Body of pancreas (tissue), 4 donors: ENCODE data around the gene FBXL4. TPM values are rescaled to one million over a fixed set of nuclear protein-coding genes. Genes with fewer than 3 reads are reported as not detected.
"Not testable (repeated sequence)": the region's sequence is repeated elsewhere in the genome, so short reads cannot be mapped to it uniquely, and the experiment has no call there.

Source experiments
- ATAC-seq: fragments of 150-250 bp; one replicate; pipeline ENCODE4 v1.9.1; 2016
- DNase-seq, 4 donors: peaks; one replicate each; pipeline ENCODE4 v3.0.0-alpha.2; 2019
- H3K27ac ChIP-seq, 4 donors: fragments of 200-600 bp; sonication (generic); 1 replicate in 3 of 4; 2 replicates in 1 of 4; pipeline versions ENCODE4 v1.5.1 to v1.6.1; 2016 to 2019; ENCODE audit warnings: mild to moderate bottlenecking in 1 of 4, mixed read lengths in 1 of 4, moderate library complexity in 1 of 4
- H3K27me3 ChIP-seq, 2 donors: fragments of 200-600 bp; sonication (generic); one replicate each; pipeline ENCODE4 v1.6.0; 2016; ENCODE audit warnings: mild to moderate bottlenecking in 1 of 2
- H3K36me3 ChIP-seq, 2 donors: fragments of 200-600 bp; sonication (generic); replicated peaks in 1 of 2; 2 replicates each; pipeline ENCODE4 v1.5.1; 2016; ENCODE audit warnings: low read depth in 2 of 2; ENCODE audit not compliant: insufficient read depth in 1 of 2
- H3K4me1 ChIP-seq: fragments of 200-600 bp; sonication (generic); one replicate; pipeline ENCODE4 v1.6.0; 2016
- H3K4me3 ChIP-seq, 2 donors: fragments of 200-600 bp; sonication (generic); 1 replicate in 1 of 2; 2 replicates in 1 of 2; pipeline ENCODE4 v1.5.1; 2016 to 2019
- H3K9me3 ChIP-seq, 3 donors: fragments of 200-600 bp; sonication (generic); 1 replicate in 2 of 3; 2 replicates in 1 of 3; pipeline ENCODE4 v1.5.1; 2016
- POLR2A ChIP-seq, 3 donors: fragments of 450-650 bp; IDR thresholded peaks; one replicate each; pipeline ENCODE4 v1.6.1; 2016; ENCODE audit warnings: antibody characterized with exemption in 3 of 3, mild to moderate bottlenecking in 2 of 3
- WGBS, 2 donors: methylation state at CpG; one replicate each; pipeline ENCODE4 v1.1.5; 2017; 5-methylcytosine and 5-hydroxymethylcytosine counted together
- intact Hi-C: fragments of 100-400 bp; cut with DNase I; formaldehyde crosslinking; loops from one replicate; pipeline ENCODE4 v1.15.1; 2023
- total RNA-seq, 2 donors: library from RNA; depleted of rRNA; stranded (reverse); fragments of >200 nt; gene quantifications; one replicate each; pipeline ENCODE4 v1.1.0, GENCODE V29; 2016
- TF ChIP-seq, protein P1 (sequence below), 7 experiments: fragments of 450-650 bp in 4 of 7; fragments of 200-600 bp in 3 of 7; sonication (generic) in 3 of 7; IDR thresholded peaks; one replicate each; pipeline ENCODE4 v1.5.1; 2016 to 2019; ENCODE audit warnings: antibody characterized with exemption in 7 of 7

Gene FBXL4
- total RNA-seq, 2 donors from 2014 or later, result 9.9 to 22.8 TPM

GRCh38 chr6:98928688-98929087 lies 19.1 kb downstream of the FBXL4 start:
- WGBS, 2 donors, result 95 to 98% methylated on average over 3 of the region's 3 CpGs
- peaks cover 8% of the 10 kb centered on the region for H3K4me1 ChIP-seq
- intact Hi-C loops, result no loop called here
- ATAC-seq (no peak), DNase-seq (no peak)
- no peaks in the 10 kb centered on the region for H3K36me3 ChIP-seq
- TF ChIP-seq POLR2A (IDR thresholded peaks at IDR 0.05), result no peak
- TF ChIP-seq, protein P1, sequence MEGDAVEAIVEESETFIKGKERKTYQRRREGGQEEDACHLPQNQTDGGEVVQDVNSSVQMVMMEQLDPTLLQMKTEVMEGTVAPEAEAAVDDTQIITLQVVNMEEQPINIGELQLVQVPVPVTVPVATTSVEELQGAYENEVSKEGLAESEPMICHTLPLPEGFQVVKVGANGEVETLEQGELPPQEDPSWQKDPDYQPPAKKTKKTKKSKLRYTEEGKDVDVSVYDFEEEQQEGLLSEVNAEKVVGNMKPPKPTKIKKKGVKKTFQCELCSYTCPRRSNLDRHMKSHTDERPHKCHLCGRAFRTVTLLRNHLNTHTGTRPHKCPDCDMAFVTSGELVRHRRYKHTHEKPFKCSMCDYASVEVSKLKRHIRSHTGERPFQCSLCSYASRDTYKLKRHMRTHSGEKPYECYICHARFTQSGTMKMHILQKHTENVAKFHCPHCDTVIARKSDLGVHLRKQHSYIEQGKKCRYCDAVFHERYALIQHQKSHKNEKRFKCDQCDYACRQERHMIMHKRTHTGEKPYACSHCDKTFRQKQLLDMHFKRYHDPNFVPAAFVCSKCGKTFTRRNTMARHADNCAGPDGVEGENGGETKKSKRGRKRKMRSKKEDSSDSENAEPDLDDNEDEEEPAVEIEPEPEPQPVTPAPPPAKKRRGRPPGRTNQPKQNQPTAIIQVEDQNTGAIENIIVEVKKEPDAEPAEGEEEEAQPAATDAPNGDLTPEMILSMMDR (IDR thresholded peaks at IDR 0.05), result no peak
- no peak overlapping the region for H3K4me3 ChIP-seq
- no peaks in the 10 kb centered on the region for H3K9me3 ChIP-seq
- H3K27me3 ChIP-seq, result no peaks in the 10 kb centered on the region
- H3K27ac ChIP-seq, result no peak overlapping the region

DNA sequence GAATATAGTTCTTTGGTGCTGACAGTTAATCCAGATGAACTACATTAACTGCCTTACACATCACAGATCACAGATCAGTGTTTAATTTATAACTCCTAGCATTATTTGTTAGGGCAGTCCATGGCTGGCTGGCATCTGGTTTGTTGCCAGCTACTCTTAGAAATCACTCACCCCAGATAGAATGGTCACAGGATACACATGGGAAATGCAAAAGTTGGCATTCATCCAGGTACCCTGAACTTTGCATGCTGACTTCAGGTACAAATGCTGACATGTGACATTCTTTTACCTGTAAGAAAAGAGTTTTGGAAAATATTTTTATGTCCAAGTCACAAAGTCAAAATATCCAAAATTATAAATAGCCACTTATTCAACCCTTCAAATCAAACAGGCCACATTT lies 20.2 kb downstream of the FBXL4 start:
- no peak for ATAC-seq
- H3K27ac ChIP-seq, result no peak overlapping the region
- TF ChIP-seq, protein P1 (IDR thresholded peaks at IDR 0.05), result no peak
- no peak for TF ChIP-seq POLR2A (IDR thresholded peaks at IDR 0.05)

GRCh38 chr6:98925831-98926230 lies 21.9 kb downstream of the FBXL4 start:
- Histone ChIP-seq H3K36me3 (no peaks in the 10 kb centered on the region), H3K27ac (no peak overlapping the region), H3K4me3 (no peak overlapping the region), H3K27me3 (no peaks in the 10 kb centered on the region), H3K4me1 (peaks cover 8% of the 10 kb centered on the region), H3K9me3 (no peaks in the 10 kb centered on the region)
- no peak for DNase-seq
- WGBS, 2 donors, result 65 to 87% methylated on average over 5 of the region's 5 CpGs
- ATAC-seq, result no peak
- intact Hi-C loops, result no loop called here
- TF ChIP-seq POLR2A (IDR thresholded peaks at IDR 0.05), result no peak
- TF ChIP-seq, protein P1 (IDR thresholded peaks at IDR 0.05), result no peak

More for the DNA sequence above, 20.2 kb downstream of the FBXL4 start:
- intact Hi-C loops, result no loop called here
- Histone ChIP-seq H3K4me1 (peaks cover 8% of the 10 kb centered on the region), H3K36me3 (no peaks in the 10 kb centered on the region), H3K4me3 (no peak overlapping the region), H3K9me3 (no peaks in the 10 kb centered on the region), H3K27me3 (no peaks in the 10 kb centered on the region)
- peak in 3 of 4 donors; percentile 31 to 47 (median 34) for DNase-seq

GRCh38 chr6:98924647-98925046 lies 23.1 kb downstream of the FBXL4 start:
- 21 to 28% methylated on average over 6 of the region's 6 CpGs for WGBS, 2 donors
- intact Hi-C loops, result no loop called here
- Histone ChIP-seq H3K9me3 (no peaks in the 10 kb centered on the region), H3K4me1 (peaks cover 8% of the 10 kb centered on the region), H3K27me3 (no peaks in the 10 kb centered on the region), H3K27ac (no peak overlapping the region), H3K36me3 (no peaks in the 10 kb centered on the region), H3K4me3 (no peak overlapping the region)
- no peak for TF ChIP-seq POLR2A (IDR thresholded peaks at IDR 0.05)
- TF ChIP-seq, protein P1 (IDR thresholded peaks at IDR 0.05), result no peak
- ATAC-seq (peak; percentile 50), DNase-seq (peak; percentile 42 to 78 (median 58))

DNA sequence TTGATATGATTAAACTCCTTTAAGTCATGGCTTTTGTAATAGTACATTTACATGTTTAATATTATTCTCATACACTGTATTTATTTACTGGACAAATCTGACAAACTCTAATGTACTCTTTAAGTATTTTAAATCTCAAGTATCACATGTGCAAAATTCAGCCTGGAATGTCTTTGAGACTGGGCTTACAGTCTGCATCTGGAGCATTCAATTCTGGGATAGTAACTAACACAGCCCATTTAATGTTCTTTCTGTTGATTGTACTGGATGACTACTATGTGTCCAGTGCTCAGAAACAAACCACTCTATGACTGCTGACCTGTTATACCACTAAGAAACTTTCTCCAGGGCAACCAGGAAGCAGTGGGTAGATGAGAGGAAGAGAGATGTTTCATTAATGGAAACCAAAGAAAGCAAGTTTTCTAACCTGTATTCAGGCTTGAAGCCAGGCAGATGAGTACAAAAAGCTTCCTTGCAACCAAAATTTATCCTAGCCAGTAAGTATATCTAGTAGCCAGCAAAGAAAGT lies 26.8 kb downstream of the FBXL4 start:
- H3K36me3 ChIP-seq, result no peaks in the 10 kb centered on the region
- TF ChIP-seq, protein P1 (IDR thresholded peaks at IDR 0.05), result no peak
- TF ChIP-seq POLR2A (IDR thresholded peaks at IDR 0.05), result no peak
- no peak overlapping the region for H3K27ac ChIP-seq
- no peaks in the 10 kb centered on the region for H3K27me3 ChIP-seq
- DNase-seq (no peak), ATAC-seq (no peak)
- no peak overlapping the region for H3K4me3 ChIP-seq
- intact Hi-C loops, result no loop called here
- no peaks in the 10 kb centered on the region for H3K9me3 ChIP-seq
- H3K4me1 ChIP-seq, result peaks cover 4% of the 10 kb centered on the region

DNA sequence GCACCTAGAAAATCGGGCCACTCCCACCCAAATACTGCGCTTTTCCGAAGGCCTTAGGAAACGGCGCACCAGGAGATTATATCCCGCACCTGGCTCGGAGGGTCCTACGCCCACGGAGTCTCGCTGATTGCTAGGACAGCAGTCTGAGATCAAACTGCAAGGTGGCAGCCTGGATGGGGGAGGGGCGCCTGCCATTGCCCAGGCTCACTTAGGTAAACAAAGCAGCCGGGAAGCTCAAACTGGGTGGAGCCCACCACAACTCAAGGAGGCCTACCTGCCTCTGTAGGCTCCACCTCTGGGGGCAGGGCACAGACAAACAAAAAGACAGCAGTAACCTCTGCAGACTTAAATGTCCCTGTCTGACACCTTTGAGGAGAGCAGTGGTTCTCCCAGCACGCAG lies 36.8 kb downstream of the FBXL4 start:
- ATAC-seq, H3K27ac ChIP-seq, DNase-seq, H3K9me3 ChIP-seq, intact Hi-C loops, H3K36me3 ChIP-seq, H3K4me1 ChIP-seq, H3K4me3 ChIP-seq, H3K27me3 ChIP-seq: not testable (repeated sequence)
- 87 to 96% methylated on average over 11 to 12 of the region's 13 CpGs for WGBS, 2 donors
